ENCODE data around the gene SBK3.
"Not testable (repeated sequence)": the region's sequence is repeated elsewhere in the genome, so short reads cannot be mapped to it uniquely, and the experiment has no call there.

The SBK3 gene

GRCh38 chr19:55502197-55502952 is 43.0 kb downstream of the SBK3 start:
- H3K27ac Mint-ChIP-seq, result peak overlapping the region; percentile 20
- H3K4me1 Mint-ChIP-seq (ENCODE audit: low read depth), result peaks cover 14% of the 10 kb centered on the region
- DNase-seq (ENCODE audit: low spot score), result no peak
- H3K4me3 Mint-ChIP-seq, result no peak overlapping the region
- peaks cover 9% of the 10 kb centered on the region for H3K36me3 Mint-ChIP-seq (ENCODE audit: low read depth)
- H3K9me3 Mint-ChIP-seq, result peaks cover 10% of the 10 kb centered on the region
- no peaks in the 10 kb centered on the region for H3K27me3 Mint-ChIP-seq (ENCODE audit: low read depth)

- no peak for DNase-seq (ENCODE audit: low spot score)
- H3K27me3 Mint-ChIP-seq (ENCODE audit: low read depth), result no peaks in the 10 kb centered on the region
- H3K36me3 Mint-ChIP-seq (ENCODE audit: low read depth), result peaks cover 9% of the 10 kb centered on the region
These were observed 44.9 kb downstream of the SBK3 start for GRCh38 chr19:55500368-55500952.

GRCh38 chr19:55498246-55498840 is 47.0 kb downstream of the SBK3 start:
- Mint-ChIP-seq H3K36me3 (ENCODE audit: low read depth) (peaks cover 7% of the 10 kb centered on the region), H3K4me3 (no peak overlapping the region), H3K27me3 (ENCODE audit: low read depth) (no peaks in the 10 kb centered on the region), H3K4me1 (ENCODE audit: low read depth) (peaks cover 10% of the 10 kb centered on the region), H3K27ac (no peak overlapping the region), H3K9me3 (peaks cover 9% of the 10 kb centered on the region)
- DNase-seq (ENCODE audit: low spot score), result no peak

More at GRCh38 chr19:55500368-55500952, 44.9 kb downstream of the SBK3 start:
- H3K4me3 Mint-ChIP-seq, result no peak overlapping the region
- H3K4me1 Mint-ChIP-seq (ENCODE audit: low read depth), result peaks cover 14% of the 10 kb centered on the region
- no peak overlapping the region for H3K27ac Mint-ChIP-seq
- peaks cover 10% of the 10 kb centered on the region for H3K9me3 Mint-ChIP-seq

- H3K4me1 Mint-ChIP-seq (ENCODE audit: low read depth), result peaks cover 7% of the 10 kb centered on the region
- H3K4me3 Mint-ChIP-seq, result no peak overlapping the region
- no peak for DNase-seq (ENCODE audit: low spot score)
- H3K9me3 Mint-ChIP-seq, result peaks cover 5% of the 10 kb centered on the region
- H3K27ac Mint-ChIP-seq, result no peak overlapping the region
- H3K27me3 Mint-ChIP-seq (ENCODE audit: low read depth), result no peaks in the 10 kb centered on the region
- H3K36me3 Mint-ChIP-seq (ENCODE audit: low read depth), result peaks cover 5% of the 10 kb centered on the region
These were observed 47.6 kb downstream of the SBK3 start for GRCh38 chr19:55497763-55498162.

- H3K4me1 Mint-ChIP-seq (ENCODE audit: low read depth); DNase-seq (ENCODE audit: low spot score); H3K27ac Mint-ChIP-seq; H3K9me3 Mint-ChIP-seq; H3K27me3 Mint-ChIP-seq (ENCODE audit: low read depth); H3K36me3 Mint-ChIP-seq (ENCODE audit: low read depth); H3K4me3 Mint-ChIP-seq: not testable (repeated sequence)
These were observed 48.5 kb downstream of the SBK3 start for GRCh38 chr19:55496820-55497219.

GRCh38 chr19:55495646-55496349 is 49.5 kb downstream of the SBK3 start:
- Mint-ChIP-seq H3K27ac (no peak overlapping the region), H3K9me3 (no peaks in the 10 kb centered on the region), H3K27me3 (ENCODE audit: low read depth) (peaks cover 2% of the 10 kb centered on the region), H3K4me1 (ENCODE audit: low read depth) (no peaks in the 10 kb centered on the region), H3K36me3 (ENCODE audit: low read depth) (no peaks in the 10 kb centered on the region), H3K4me3 (no peak overlapping the region)
- no peak for DNase-seq (ENCODE audit: low spot score)

GRCh38 chr19:55494172-55494761 is 51.1 kb downstream of the SBK3 start:
- Mint-ChIP-seq H3K4me3 (no peak overlapping the region), H3K27me3 (ENCODE audit: low read depth) (peaks cover 2% of the 10 kb centered on the region), H3K27ac (no peak overlapping the region), H3K9me3 (no peaks in the 10 kb centered on the region), H3K4me1 (ENCODE audit: low read depth) (no peaks in the 10 kb centered on the region), H3K36me3 (ENCODE audit: low read depth) (no peaks in the 10 kb centered on the region)
- DNase-seq (ENCODE audit: low spot score), result no peak

GRCh38 chr19:55493645-55494171 is 51.6 kb downstream of the SBK3 start:
- no peak overlapping the region for H3K4me3 Mint-ChIP-seq
- no peaks in the 10 kb centered on the region for H3K4me1 Mint-ChIP-seq (ENCODE audit: low read depth)
- H3K27ac Mint-ChIP-seq, result no peak overlapping the region

GRCh38 chr19:55493052-55493644 is 52.2 kb downstream of the SBK3 start:
- H3K36me3 Mint-ChIP-seq (ENCODE audit: low read depth), result no peaks in the 10 kb centered on the region
- no peak overlapping the region for H3K4me3 Mint-ChIP-seq
- peaks cover 2% of the 10 kb centered on the region for H3K27me3 Mint-ChIP-seq (ENCODE audit: low read depth)
- no peaks in the 10 kb centered on the region for H3K9me3 Mint-ChIP-seq
- H3K4me1 Mint-ChIP-seq (ENCODE audit: low read depth), result no peaks in the 10 kb centered on the region
- no peak overlapping the region for H3K27ac Mint-ChIP-seq
- DNase-seq (ENCODE audit: low spot score), result no peak

More at GRCh38 chr19:55493645-55494171, 51.6 kb downstream of the SBK3 start:
- no peaks in the 10 kb centered on the region for H3K36me3 Mint-ChIP-seq (ENCODE audit: low read depth)
- H3K27me3 Mint-ChIP-seq (ENCODE audit: low read depth), result peaks cover 2% of the 10 kb centered on the region
- DNase-seq (ENCODE audit: low spot score), result no peak
- no peaks in the 10 kb centered on the region for H3K9me3 Mint-ChIP-seq

- Mint-ChIP-seq H3K4me3 (no peak overlapping the region), H3K27ac (no peak overlapping the region), H3K4me1 (ENCODE audit: low read depth) (no peaks in the 10 kb centered on the region), H3K9me3 (no peaks in the 10 kb centered on the region), H3K36me3 (ENCODE audit: low read depth) (no peaks in the 10 kb centered on the region), H3K27me3 (ENCODE audit: low read depth) (peaks cover 2% of the 10 kb centered on the region)
- no peak for DNase-seq (ENCODE audit: low spot score)
These were observed 52.9 kb downstream of the SBK3 start for GRCh38 chr19:55492362-55492944.

GRCh38 chr19:55491546-55492360 is 53.6 kb downstream of the SBK3 start:
- no peaks in the 10 kb centered on the region for H3K36me3 Mint-ChIP-seq (ENCODE audit: low read depth)

More at GRCh38 chr19:55491546-55492360, 53.6 kb downstream of the SBK3 start:
- Mint-ChIP-seq H3K27me3 (ENCODE audit: low read depth) (peaks cover 2% of the 10 kb centered on the region), H3K4me1 (ENCODE audit: low read depth) (no peaks in the 10 kb centered on the region), H3K9me3 (no peaks in the 10 kb centered on the region), H3K4me3 (no peak overlapping the region), H3K27ac (no peak overlapping the region)
- no peak for DNase-seq (ENCODE audit: low spot score)

Measured in T-helper 2 cell treated with Interferon-gamma antibody and Interleukin-4, amounts not matched to agents 5 μg/mL and 100 μg/mL, for 36 hours (primary cell).